ENCODE results near the gene CKM.

- no peak for TF ChIP-seq CTCF (IDR thresholded peaks at IDR 0.05; ENCODE audit: poor library complexity)
- no peak for TF ChIP-seq EZH2 (IDR thresholded peaks at IDR 0.05; ENCODE audit: borderline replicate concordance)
These were observed 11.1 kb downstream of the CKM start for GRCh38 chr19:45311621-45312020.

Measured in hepatocyte (in vitro differentiated cells).